ENCODE measurements around the gene GALR3. TPM values are rescaled to one million over a fixed set of nuclear protein-coding genes. Genes with fewer than 3 reads are reported as not detected.

Gene GALR3
- total and polyA plus RNA-seq, 7 experiments from 2014 or later: not detected

DNA sequence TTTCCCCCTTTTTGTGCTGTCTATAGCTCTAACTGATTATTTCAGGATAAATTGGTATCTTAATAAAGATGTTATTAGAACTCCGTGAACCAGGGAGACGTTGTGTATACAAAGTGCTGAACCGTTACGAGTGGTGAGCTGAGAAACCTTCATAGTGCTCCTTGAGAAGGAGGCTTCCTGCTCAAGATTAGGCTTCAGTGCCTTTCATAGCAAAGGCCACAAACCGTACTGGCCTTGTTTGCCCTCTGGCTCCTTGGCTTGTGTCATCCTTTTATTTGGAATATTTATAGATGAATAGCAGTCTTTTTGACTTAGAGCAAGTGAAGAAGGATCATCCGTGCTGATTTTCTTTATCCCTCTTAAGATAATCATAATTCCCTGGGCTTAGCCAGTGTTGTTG, 42.3 kb downstream of the GALR3 start:
- no peak overlapping the region for H3K4me3 Mint-ChIP-seq
- no peak overlapping the region for H3K27ac Mint-ChIP-seq
- H3K4me1 ChIP-seq (ENCODE audit: control insufficient read depth in 2 of 2, insufficient read depth in 2 of 2, low read length in 2 of 2): peaks cover 0 to 2% of the 10 kb centered on the region in 2 donors
- no peaks in the 10 kb centered on the region for H3K9me3 Mint-ChIP-seq
- no peak for DNase-seq
- H3K36me3 Mint-ChIP-seq: peaks cover 3 to 31% (median 22%) of the 10 kb centered on the region in 5 donors
- ChIA-PET POLR2A (no interaction called here), CTCF (interaction anchor here (0.6 to 4.4 kb wide), 4 partner anchors 10 to 48 kb away, joined by 3 to 94 read pairs (median 4); no protein-coding TSS in a partner anchor)
- peaks cover 5 to 10% (median 6%) of the 10 kb centered on the region in 7 donors for H3K4me1 Mint-ChIP-seq
- H3K4me3 ChIP-seq (ENCODE audit: low read length): no peak overlapping the region
- H3K9me3 ChIP-seq (ENCODE audit: control insufficient read depth in 2 of 3, low read length in 3 of 3): no peaks in the 10 kb centered on the region
- no peaks in the 10 kb centered on the region for H3K27me3 ChIP-seq (ENCODE audit: control insufficient read depth in 2 of 2, insufficient read depth in 2 of 2, low read length in 2 of 2)
- no peaks in the 10 kb centered on the region for H3K27me3 Mint-ChIP-seq
- peaks cover 22 to 91% (median 44%) of the 10 kb centered on the region in 3 experiments for H3K36me3 ChIP-seq (ENCODE audit: control insufficient read depth in 2 of 3, insufficient read depth in 3 of 3, low read length in 3 of 3)
- intact Hi-C loops (cut with micrococcal nuclease): no loop called here
- ATAC-seq: no peak
- H3K27ac ChIP-seq (ENCODE audit: low read depth, low read length): no peak overlapping the region

DNA sequence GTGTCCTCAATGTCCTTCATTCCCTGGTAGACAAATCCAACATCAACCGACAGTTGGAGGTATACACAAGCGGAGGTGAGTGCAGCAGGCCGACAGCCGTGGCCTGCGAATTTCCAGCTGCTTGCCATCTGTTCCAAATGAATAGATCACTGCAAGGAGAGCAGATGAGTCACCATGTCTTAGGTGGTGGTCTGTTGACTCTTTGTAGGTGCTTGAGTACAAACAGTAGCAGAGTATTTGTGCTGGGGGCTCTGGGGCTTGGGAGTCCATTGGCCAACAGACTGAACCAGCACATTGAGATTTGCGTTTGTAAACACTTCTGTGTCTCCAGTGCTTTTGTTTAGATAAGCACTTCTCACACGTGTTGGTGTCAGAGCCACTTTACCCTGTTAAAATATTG, 47.1 kb downstream of the GALR3 start:
- intact Hi-C loops (cut with micrococcal nuclease): no loop called here
- Histone ChIP-seq H3K4me3 (ENCODE audit: low read length) (no peak overlapping the region), H3K27me3 (ENCODE audit: control insufficient read depth in 2 of 2, insufficient read depth in 2 of 2, low read length in 2 of 2) (no peaks in the 10 kb centered on the region), H3K4me1 (ENCODE audit: control insufficient read depth in 2 of 2, insufficient read depth in 2 of 2, low read length in 2 of 2) (no peaks in the 10 kb centered on the region), H3K36me3 (ENCODE audit: control insufficient read depth in 2 of 3, insufficient read depth in 3 of 3, low read length in 3 of 3) (peaks cover 14 to 88% (median 25%) of the 10 kb centered on the region in 3 experiments), H3K9me3 (ENCODE audit: control insufficient read depth in 2 of 3, low read length in 3 of 3) (no peaks in the 10 kb centered on the region), H3K27ac (ENCODE audit: low read depth, low read length) (no peak overlapping the region)
- ATAC-seq: no peak
- Mint-ChIP-seq H3K36me3 (peaks cover 3 to 28% (median 15%) of the 10 kb centered on the region in 5 donors), H3K27ac (no peak overlapping the region), H3K9me3 (no peaks in the 10 kb centered on the region), H3K4me3 (no peak overlapping the region), H3K4me1 (peaks cover 0 to 3% (median 0%) of the 10 kb centered on the region in 7 donors), H3K27me3 (no peaks in the 10 kb centered on the region)
- CTCF ChIA-PET: interaction anchor here (0.7 kb wide), 1 partner anchor 898 kb away, joined by 3 read pairs; no protein-coding TSS in a partner anchor
- POLR2A ChIA-PET: no interaction called here
- DNase-seq: no peak

Small RNA genes within 50 kb of the gene (microRNA-seq; reads per million reads assigned to microRNA genes)
- 2.1 reads per million for gene MIR659 (ENCODE audit: borderline microRNAs expressed)

Other genes starting within 250 kb of the GALR3 start
- 100 to 1,000 TPM in 1 of 5 experiments, 1 to 10 TPM in 1, not detected in 3; 6.4 to 123 TPM for gene LGALS2, start 243.3 kb upstream of the GALR3 start, total RNA-seq
- under 1 TPM in 1 of 2 donors, not detected in 1; 0.71 TPM for gene LGALS2, start 243.3 kb upstream of the GALR3 start, polyA plus RNA-seq
- 100 to 1,000 TPM in 3 of 5 experiments, 10 to 100 TPM in 2; 64.2 to 124 (median 102) TPM for gene GGA1, start 214.5 kb upstream of the GALR3 start, total RNA-seq
- gene GGA1, start 214.5 kb upstream of the GALR3 start, polyA plus RNA-seq: 10 to 100 TPM; 20.8 to 22.3 TPM
- 100 to 1,000 TPM in 2 of 5 experiments, 10 to 100 TPM in 3; 66.4 to 157 (median 89.2) TPM for gene SH3BP1, start 183.7 kb upstream of the GALR3 start, total RNA-seq
- gene SH3BP1, start 183.7 kb upstream of the GALR3 start, polyA plus RNA-seq: 10 to 100 TPM; 12.9 to 23.0 TPM
- 10 to 100 TPM in 1 of 5 experiments, 1 to 10 TPM in 4; 3.9 to 27.4 (median 7.5) TPM for gene PDXP, start 164.7 kb upstream of the GALR3 start, total RNA-seq
- gene PDXP, start 164.7 kb upstream of the GALR3 start, polyA plus RNA-seq: 1 to 10 TPM; 1.9 to 3.6 TPM
- 100 to 1,000 TPM in 2 of 5 experiments, 10 to 100 TPM in 3; 23.6 to 969 (median 54.4) TPM for gene LGALS1, start 147.7 kb upstream of the GALR3 start, total RNA-seq
- 10 to 100 TPM; 22.9 to 30.5 TPM for gene LGALS1, start 147.7 kb upstream of the GALR3 start, polyA plus RNA-seq
- 10 to 100 TPM; 32.8 to 52.5 (median 45.3) TPM for gene NOL12, start 137.0 kb upstream of the GALR3 start, total RNA-seq
- 10 to 100 TPM; 42.7 to 48.6 TPM for gene NOL12, start 137.0 kb upstream of the GALR3 start, polyA plus RNA-seq
- gene TRIOBP, start 126.3 kb upstream of the GALR3 start, total RNA-seq: 10 to 100 TPM; 15.0 to 43.0 (median 25.7) TPM
- gene TRIOBP, start 126.3 kb upstream of the GALR3 start, polyA plus RNA-seq: 10 to 100 TPM in 1 of 2 donors, 1 to 10 TPM in 1; 6.7 to 15.4 TPM
- gene GCAT, start 15.4 kb upstream of the GALR3 start, total RNA-seq: 10 to 100 TPM in 1 of 5 experiments, 1 to 10 TPM in 4; 1.1 to 14.6 (median 5.4) TPM
- 1 to 10 TPM; 7.8 to 8.1 TPM for gene GCAT, start 15.4 kb upstream of the GALR3 start, polyA plus RNA-seq
- gene ANKRD54, start 21.0 kb downstream of the GALR3 start, total RNA-seq: 10 to 100 TPM; 18.9 to 26.2 (median 20.4) TPM
- 10 to 100 TPM; 14.3 to 18.5 TPM for gene ANKRD54, start 21.0 kb downstream of the GALR3 start, polyA plus RNA-seq
- gene EIF3L, start 26.0 kb downstream of the GALR3 start, total RNA-seq: 100 to 1,000 TPM; 383 to 586 (median 525) TPM
- 100 to 1,000 TPM; 338 to 419 TPM for gene EIF3L, start 26.0 kb downstream of the GALR3 start, polyA plus RNA-seq
- 10 to 100 TPM; 22.2 to 40.0 (median 27.8) TPM for gene MICALL1, start 82.9 kb downstream of the GALR3 start, total RNA-seq
- gene MICALL1, start 82.9 kb downstream of the GALR3 start, polyA plus RNA-seq: 1 to 10 TPM; 2.2 to 7.3 TPM
- gene C22orf23, start 130.2 kb downstream of the GALR3 start, total RNA-seq: under 1 TPM in 1 of 5 experiments, not detected in 4; 0.31 TPM
- not detected for gene C22orf23, start 130.2 kb downstream of the GALR3 start, polyA plus RNA-seq
- gene POLR2F, start 130.3 kb downstream of the GALR3 start, total RNA-seq: 10 to 100 TPM; 25.9 to 67.8 (median 43.9) TPM
- 100 to 1,000 TPM; 108 to 137 TPM for gene POLR2F, start 130.3 kb downstream of the GALR3 start, polyA plus RNA-seq
- not detected for gene SOX10, start 161.2 kb downstream of the GALR3 start, total RNA-seq
- not detected for gene SOX10, start 161.2 kb downstream of the GALR3 start, polyA plus RNA-seq
- gene PICK1, start 234.0 kb downstream of the GALR3 start, total RNA-seq: 10 to 100 TPM; 10.0 to 29.3 (median 26.5) TPM
- 1 to 10 TPM; 6.3 to 6.6 TPM for gene PICK1, start 234.0 kb downstream of the GALR3 start, polyA plus RNA-seq